ENCODE data around the gene FGA.

The FGA gene

GRCh38 chr4:154578919-154579318 lies 11.6 kb downstream of the FGA start:
- no peak for DNase-seq (ENCODE audit: low spot score)

DNA sequence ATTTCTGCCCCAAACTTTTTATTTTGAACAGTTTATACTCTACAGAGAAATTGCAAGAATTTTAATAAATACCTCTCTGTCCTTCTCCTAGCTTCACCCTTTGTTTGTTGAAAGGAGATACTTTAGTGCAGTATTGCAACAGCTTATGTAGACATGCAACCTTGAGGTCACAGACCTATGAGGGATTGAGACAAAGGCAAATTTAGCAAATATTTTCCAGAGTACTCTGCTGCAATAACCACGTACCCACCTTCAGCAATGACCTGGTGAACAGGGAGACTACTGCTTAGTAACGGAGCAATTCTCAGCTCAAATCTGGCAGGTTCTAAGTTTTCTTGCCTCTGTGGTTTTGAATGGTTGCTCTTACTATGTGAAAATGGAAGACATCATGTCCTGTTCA lies 13.2 kb downstream of the FGA start:
- DNase-seq (ENCODE audit: low spot score), result no peak

GRCh38 chr4:154574311-154574710 lies 16.2 kb downstream of the FGA start:
- DNase-seq (ENCODE audit: low spot score), result no peak

DNA sequence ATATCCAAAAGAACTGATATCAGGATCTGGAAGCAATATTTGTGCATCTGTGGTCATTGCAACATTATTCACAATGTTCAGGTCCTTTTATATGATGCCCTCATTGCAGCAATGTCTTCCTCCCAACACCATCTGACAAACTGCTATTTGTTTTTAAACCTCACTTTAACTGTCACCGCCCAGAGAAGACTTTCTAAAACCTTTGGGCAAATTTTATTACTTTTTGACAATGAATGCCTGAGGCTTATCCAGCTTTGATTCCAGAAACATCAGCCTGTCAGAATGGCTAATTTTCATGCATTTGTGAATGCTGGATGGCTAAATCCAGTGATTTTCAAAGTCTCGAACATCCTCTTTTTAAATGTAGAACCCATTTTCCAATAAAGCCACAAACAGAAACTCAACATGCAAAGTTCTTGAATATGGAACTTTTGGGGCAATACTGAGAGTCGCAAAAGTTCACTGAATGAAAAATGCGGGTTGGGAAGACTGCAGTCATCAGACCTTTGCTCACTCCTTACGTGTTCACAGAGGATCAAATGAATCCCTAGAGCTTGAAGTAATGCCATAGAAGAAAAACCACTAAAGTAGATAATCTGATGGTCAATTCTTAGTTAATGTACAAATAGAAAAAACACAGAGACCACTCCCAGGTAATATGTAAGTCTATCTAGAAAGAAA lies 17.2 kb downstream of the FGA start:
- no peak for DNase-seq (ENCODE audit: low spot score)

DNA sequence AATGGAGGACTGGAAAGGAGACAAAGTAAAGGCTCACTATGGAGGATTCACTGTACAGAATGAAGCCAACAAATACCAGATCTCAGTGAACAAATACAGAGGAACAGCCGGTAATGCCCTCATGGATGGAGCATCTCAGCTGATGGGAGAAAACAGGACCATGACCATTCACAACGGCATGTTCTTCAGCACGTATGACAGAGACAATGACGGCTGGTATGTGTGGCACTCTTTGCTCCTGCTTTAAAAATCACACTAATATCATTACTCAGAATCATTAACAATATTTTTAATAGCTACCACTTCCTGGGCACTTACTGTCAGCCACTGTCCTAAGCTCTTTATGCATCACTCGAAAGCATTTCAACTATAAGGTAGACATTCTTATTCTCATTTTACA lies 21.0 kb downstream of the FGA start:
- no peak for DNase-seq (ENCODE audit: low spot score)

GRCh38 chr4:154569028-154569427 lies 21.5 kb downstream of the FGA start:
- DNase-seq (ENCODE audit: low spot score), result no peak

DNA sequence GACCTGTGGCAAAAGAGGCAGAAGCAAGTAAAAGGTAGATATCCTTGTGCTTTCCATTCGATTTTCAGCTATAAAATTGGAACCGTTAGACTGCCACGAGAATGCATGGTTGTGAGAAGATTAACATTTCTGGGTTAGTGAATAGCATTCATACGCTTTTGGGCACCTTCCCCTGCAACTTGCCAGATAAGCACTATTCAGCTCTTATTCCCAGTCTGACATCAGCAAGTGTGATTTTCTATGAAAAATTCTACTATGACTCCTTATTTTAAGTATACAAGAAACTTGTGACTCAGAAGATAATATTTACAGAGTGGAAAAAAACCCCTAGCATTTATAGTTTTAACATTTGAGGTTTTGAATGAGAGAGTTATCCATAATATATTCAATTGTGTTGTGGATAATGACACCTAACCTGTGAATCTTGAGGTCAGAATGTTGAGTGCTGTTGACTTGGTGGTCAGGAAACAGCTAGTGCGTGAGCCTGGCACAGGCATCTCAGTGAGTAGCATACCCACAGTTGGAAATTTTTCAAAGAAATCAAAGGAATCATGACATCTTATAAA lies 23.8 kb downstream of the FGA start:
- DNase-seq (ENCODE audit: low spot score), result no peak

- no peak for DNase-seq (ENCODE audit: low spot score)
Measured at GRCh38 chr4:154565704-154566103, 24.8 kb downstream of the FGA start.

DNA sequence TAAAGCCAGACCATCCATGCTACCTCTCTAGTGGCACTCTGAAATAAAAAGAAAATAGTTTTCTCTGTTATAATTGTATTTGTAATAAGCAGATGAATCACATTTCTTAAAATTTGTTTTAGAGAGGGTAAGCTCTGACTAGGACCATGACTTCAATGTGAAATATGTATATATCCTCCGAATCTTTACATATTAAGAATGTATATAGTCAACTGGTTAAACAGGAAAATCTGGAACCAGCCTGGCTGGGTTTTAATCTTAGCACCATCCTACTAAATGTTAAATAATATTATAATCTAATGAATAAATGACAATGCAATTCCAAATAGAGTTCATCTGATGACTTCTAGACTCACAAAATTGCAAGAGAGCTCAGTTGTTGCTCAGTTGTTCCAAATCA lies 26.2 kb downstream of the FGA start:
- no peak for DNase-seq (ENCODE audit: low spot score)

DNA sequence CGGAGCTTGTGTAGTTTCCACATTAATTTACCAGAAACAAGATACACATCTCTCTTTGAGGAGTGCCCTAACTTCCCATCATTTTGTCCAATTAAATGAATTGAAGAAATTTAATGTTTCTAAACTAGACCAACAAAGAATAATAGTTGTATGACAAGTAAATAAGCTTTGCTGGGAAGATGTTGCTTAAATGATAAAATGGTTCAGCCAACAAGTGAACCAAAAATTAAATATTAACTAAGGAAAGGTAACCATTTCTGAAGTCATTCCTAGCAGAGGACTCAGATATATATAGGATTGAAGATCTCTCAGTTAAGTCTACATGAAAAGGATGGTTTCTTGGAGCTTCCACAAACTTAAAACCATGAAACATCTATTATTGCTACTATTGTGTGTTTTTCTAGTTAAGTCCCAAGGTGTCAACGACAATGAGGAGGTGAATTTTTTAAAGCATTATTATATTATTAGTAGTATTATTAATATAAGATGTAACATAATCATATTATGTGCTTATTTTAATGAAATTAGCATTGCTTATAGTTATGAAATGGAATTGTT lies 27.8 kb downstream of the FGA start, which contains the start of gene FGB:
FGB (plus strand) TSS at position 315 of the 558 bp plus-strand sequence; CDS start at position 323, 8 bp downstream.
- no peak for DNase-seq (ENCODE audit: low spot score)

DNA sequence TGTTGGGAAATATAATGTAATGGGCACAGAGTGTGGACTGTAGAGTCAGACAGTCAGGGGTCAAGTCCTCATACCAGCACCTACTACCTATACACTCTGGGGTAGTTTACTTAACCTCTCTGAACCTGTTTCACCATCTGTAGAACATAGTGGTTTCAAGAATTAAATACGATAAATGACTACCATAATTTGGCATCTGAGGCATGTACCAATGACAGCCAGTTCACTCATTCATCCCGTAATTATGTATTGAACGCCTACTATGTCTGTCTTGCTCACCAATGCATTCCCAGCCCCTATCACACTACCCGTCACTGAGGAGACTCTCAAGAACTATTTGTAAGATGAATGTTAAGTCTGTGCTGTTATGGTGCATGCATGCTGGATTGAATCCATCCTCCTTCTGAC lies 29.7 kb downstream of the FGA start:
- DNase-seq (ENCODE audit: low spot score), result no peak

DNA sequence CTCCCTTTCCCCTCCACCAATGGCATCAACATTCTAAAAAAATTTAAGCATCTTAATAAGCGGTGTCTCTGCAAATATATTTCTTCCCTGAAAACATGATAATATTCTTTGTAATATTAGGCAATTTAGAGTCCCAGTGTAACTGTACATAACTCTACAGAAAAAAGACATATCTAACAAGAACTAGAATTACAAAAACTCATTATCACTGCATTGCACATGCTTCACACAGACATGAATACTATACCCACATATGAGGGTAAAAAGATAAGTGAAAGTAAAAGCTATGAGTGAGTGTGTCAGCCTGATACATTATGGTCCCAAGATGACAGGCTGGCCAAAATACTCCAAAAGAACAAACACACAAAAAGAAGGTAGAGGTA lies 30.1 kb downstream of the FGA start:
- no peak for DNase-seq (ENCODE audit: low spot score)

GRCh38 chr4:154559494-154560418 lies 30.8 kb downstream of the FGA start:
- DNase-seq (ENCODE audit: low spot score), result peak; percentile 36

- DNase-seq (ENCODE audit: low spot score), result no peak
Measured at GRCh38 chr4:154559141-154559493, 31.4 kb downstream of the FGA start.

- DNase-seq (ENCODE audit: low spot score), result peak; percentile 91
Measured at GRCh38 chr4:154551872-154552686, 38.5 kb downstream of the FGA start.

GRCh38 chr4:154549894-154550790 lies 40.4 kb downstream of the FGA start, which contains the start of gene PLRG1:
Gene PLRG1 (minus strand): TSS chr4:154550400. CDS start chr4:154550308, 92 bp downstream.
- DNase-seq (ENCODE audit: low spot score), result peak; percentile 97

DNA sequence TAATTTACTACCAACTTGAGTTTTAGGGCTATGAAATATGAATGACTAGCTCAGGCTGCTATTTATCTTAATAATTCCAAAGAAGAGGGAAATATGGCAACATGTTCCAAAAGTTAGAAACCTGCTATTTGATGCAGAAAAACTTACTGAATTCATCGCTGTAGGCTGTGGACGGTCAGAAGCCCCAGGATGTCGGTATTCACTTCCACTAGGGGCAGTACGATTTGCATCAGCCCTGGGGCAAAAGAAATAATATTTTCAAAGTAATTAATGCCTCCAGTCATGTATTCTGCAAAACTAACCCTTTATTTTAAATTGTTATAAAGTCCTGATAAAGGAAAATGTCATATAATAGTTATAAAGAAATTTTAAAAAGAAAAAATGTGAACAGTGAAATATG lies 44.9 kb downstream of the FGA start:
- DNase-seq (ENCODE audit: low spot score), result no peak

GRCh38 chr4:154542271-154542879 lies 48.2 kb downstream of the FGA start:
- DNase-seq (ENCODE audit: low spot score), result no peak

Measured in Ammon's horn (tissue), 1 donor.